Measurements from ENCODE around the gene SUSD1. TPM values are rescaled to one million over a fixed set of nuclear protein-coding genes. Genes with fewer than 3 reads are reported as not detected.
"Not testable (repeated sequence)": the region's sequence is repeated elsewhere in the genome, so short reads cannot be mapped to it uniquely, and the experiment has no call there.

The SUSD1 gene
- total RNA-seq, 1 donor: 14.5 TPM

DNA sequence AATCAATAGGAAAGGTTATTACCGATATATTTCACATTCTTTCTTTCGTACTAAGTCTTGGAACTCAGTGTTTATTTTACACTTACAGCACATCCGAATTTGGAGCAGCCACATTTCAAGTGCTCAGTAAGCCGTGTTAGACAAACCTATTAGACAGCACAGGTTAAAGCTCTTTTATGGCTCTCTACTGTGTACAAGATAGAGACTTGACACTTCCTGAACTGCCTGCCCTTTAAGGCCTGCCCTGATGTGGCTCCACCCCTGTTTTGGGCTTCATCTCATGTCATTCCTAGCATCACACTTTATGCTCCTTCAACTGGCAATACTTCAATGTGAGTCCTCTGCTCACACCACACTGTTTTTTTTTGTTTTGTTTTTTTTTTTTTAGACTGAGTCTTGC is 23.5 kb upstream of the SUSD1 start:
- no peaks in the 10 kb centered on the region for H3K27me3 ChIP-seq (ENCODE audit: insufficient read depth, low read length)
- H3K9me3 ChIP-seq (ENCODE audit: low read depth, low read length): no peaks in the 10 kb centered on the region
- no peak overlapping the region for H3K27ac ChIP-seq (ENCODE audit: low read depth, low read length)
- H3K79me2 ChIP-seq (ENCODE audit: insufficient read depth, low read length): no peaks in the 10 kb centered on the region
- no peak for DNase-seq (ENCODE audit: insufficient read length, low spot score, missing footprints)
- no peak for TF ChIP-seq CTCF (IDR thresholded peaks at IDR 0.05; ENCODE audit: extremely low read depth, low read depth, low read length)
- no peak overlapping the region for H3K4me3 ChIP-seq (ENCODE audit: insufficient read depth, low read length)
- no peaks in the 10 kb centered on the region for H4K20me1 ChIP-seq (ENCODE audit: insufficient read depth, low read length)
- no peak overlapping the region for H2AFZ ChIP-seq (ENCODE audit: low read length)
- no peaks in the 10 kb centered on the region for H3K36me3 ChIP-seq (ENCODE audit: insufficient read depth, low read length)
- no peak overlapping the region for H3K4me2 ChIP-seq (ENCODE audit: insufficient read depth, low read length)
- H3K4me1 ChIP-seq (ENCODE audit: insufficient read depth, low read length): peaks cover 16% of the 10 kb centered on the region

DNA sequence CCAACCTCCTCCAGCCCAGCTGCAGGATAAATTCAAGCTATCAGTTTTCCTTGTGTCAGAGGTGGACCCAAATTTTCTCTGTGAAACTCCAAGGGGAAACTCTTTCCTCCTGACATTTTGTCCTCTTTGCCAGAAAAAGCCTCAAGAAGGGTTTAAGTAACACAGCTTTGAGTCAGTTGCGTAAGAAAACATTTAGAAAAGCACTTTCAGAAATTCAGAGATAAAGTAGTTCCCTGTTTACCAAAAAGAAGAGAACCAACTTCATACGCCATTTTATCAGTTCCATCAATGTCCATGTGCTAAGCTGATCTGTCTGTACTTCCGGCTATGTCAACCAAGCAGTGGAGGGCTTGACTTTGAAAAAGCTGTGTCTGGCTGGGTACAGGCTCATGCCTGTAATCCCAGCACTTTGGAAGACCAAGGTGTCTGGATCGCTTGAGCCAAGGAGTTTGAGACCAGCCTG is 19.9 kb upstream of the SUSD1 start:
- no peaks in the 10 kb centered on the region for H4K20me1 ChIP-seq (ENCODE audit: insufficient read depth, low read length)
- H3K27me3 ChIP-seq (ENCODE audit: insufficient read depth, low read length): no peaks in the 10 kb centered on the region
- no peaks in the 10 kb centered on the region for H3K9me3 ChIP-seq (ENCODE audit: low read depth, low read length)
- peak overlapping the region; percentile 34 for H3K4me2 ChIP-seq (ENCODE audit: insufficient read depth, low read length)
- TF ChIP-seq CTCF (IDR thresholded peaks at IDR 0.05; ENCODE audit: extremely low read depth, low read depth, low read length): no peak
- DNase-seq (ENCODE audit: insufficient read length, low spot score, missing footprints): no peak
- no peak overlapping the region for H3K27ac ChIP-seq (ENCODE audit: low read depth, low read length)
- H3K79me2 ChIP-seq (ENCODE audit: insufficient read depth, low read length): no peaks in the 10 kb centered on the region
- H3K4me1 ChIP-seq (ENCODE audit: insufficient read depth, low read length): peaks cover 12% of the 10 kb centered on the region
- H2AFZ ChIP-seq (ENCODE audit: low read length): peak overlapping the region; percentile 18
- H3K36me3 ChIP-seq (ENCODE audit: insufficient read depth, low read length): no peaks in the 10 kb centered on the region
- H3K4me3 ChIP-seq (ENCODE audit: insufficient read depth, low read length): no peak overlapping the region

DNA sequence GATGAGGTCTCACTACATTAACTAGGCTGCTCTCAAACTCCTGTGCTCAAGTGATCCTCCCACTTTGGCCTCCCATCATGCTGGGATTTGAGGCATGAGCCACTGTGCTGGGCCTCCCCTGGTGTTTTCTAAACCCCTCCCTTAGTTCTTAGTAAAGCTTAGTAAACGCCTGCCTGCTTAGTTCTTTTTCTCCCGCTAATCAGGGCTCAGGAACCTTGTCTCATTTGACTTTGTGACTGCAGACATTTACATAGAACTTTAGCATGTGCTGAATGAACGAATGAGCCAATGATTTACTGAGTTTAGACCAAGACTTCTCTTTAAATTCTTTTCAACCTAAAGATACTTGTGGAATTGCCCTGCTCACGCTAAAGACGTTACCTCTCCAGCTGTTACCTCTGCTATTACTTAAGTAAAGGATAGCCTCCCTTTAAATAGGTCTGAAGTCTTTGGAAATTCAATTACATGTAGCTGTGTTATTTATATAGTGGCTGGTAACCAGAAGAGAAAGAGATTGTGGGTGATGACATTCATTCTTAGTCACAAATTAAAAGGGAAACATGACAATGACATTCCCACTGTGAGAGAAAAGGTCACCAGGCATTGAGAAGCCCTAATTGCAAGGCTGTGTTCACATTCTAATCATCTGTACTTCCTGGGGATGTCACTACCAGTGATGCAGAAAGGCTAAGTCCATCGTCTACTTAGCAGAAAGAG is 18.6 kb upstream of the SUSD1 start:
- H3K27me3 ChIP-seq (ENCODE audit: insufficient read depth, low read length): no peaks in the 10 kb centered on the region
- no peak overlapping the region for H3K4me3 ChIP-seq (ENCODE audit: insufficient read depth, low read length)
- TF ChIP-seq CTCF (IDR thresholded peaks at IDR 0.05; ENCODE audit: extremely low read depth, low read depth, low read length): no peak
- H3K36me3 ChIP-seq (ENCODE audit: insufficient read depth, low read length): no peaks in the 10 kb centered on the region
- DNase-seq (ENCODE audit: insufficient read length, low spot score, missing footprints): peak; percentile 25
- no peak overlapping the region for H3K27ac ChIP-seq (ENCODE audit: low read depth, low read length)
- H3K4me2 ChIP-seq (ENCODE audit: insufficient read depth, low read length): peak overlapping the region; percentile 8
- no peaks in the 10 kb centered on the region for H3K9me3 ChIP-seq (ENCODE audit: low read depth, low read length)
- no peaks in the 10 kb centered on the region for H3K79me2 ChIP-seq (ENCODE audit: insufficient read depth, low read length)
- peaks cover 12% of the 10 kb centered on the region for H3K4me1 ChIP-seq (ENCODE audit: insufficient read depth, low read length)
- no peak overlapping the region for H2AFZ ChIP-seq (ENCODE audit: low read length)
- H4K20me1 ChIP-seq (ENCODE audit: insufficient read depth, low read length): no peaks in the 10 kb centered on the region

DNA sequence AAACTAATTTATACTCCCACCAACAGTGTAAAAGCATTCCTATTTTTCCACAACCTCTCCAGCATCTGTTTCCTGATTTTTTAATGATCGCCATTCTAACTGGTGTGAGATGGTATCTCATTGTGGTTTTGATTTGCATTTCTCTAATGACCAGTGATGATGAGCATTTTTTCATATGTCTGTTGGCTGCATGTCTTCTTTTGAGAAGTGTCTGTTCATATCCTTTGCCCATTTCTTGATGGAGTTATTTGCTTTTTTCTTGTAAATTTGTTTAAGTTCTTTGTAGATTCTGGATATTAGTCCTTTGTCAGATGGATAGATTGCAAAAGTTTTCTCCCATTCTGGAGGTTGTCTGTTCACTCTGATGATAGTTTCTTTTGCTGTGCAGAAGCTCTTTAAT is 15.2 kb upstream of the SUSD1 start:
- DNase-seq (ENCODE audit: insufficient read length, low spot score, missing footprints); H3K36me3 ChIP-seq (ENCODE audit: insufficient read depth, low read length); H3K79me2 ChIP-seq (ENCODE audit: insufficient read depth, low read length); H3K27ac ChIP-seq (ENCODE audit: low read depth, low read length); H2AFZ ChIP-seq (ENCODE audit: low read length); H3K9me3 ChIP-seq (ENCODE audit: low read depth, low read length); H3K4me3 ChIP-seq (ENCODE audit: insufficient read depth, low read length); H3K4me2 ChIP-seq (ENCODE audit: insufficient read depth, low read length); H4K20me1 ChIP-seq (ENCODE audit: insufficient read depth, low read length); H3K27me3 ChIP-seq (ENCODE audit: insufficient read depth, low read length): not testable (repeated sequence)
- H3K4me1 ChIP-seq (ENCODE audit: insufficient read depth, low read length): peaks cover 12% of the 10 kb centered on the region

Data from osteoblast (primary cell).